ENCODE data around the gene SIRPD. TPM values are rescaled to one million over a fixed set of nuclear protein-coding genes. Genes with fewer than 3 reads are reported as not detected.

SIRPD gene
- total and polyA plus RNA-seq, 2 of the 13 experiments (the other 11 are each of a cell fraction or from before 2014, with no cell fraction given): not detected

DNA sequence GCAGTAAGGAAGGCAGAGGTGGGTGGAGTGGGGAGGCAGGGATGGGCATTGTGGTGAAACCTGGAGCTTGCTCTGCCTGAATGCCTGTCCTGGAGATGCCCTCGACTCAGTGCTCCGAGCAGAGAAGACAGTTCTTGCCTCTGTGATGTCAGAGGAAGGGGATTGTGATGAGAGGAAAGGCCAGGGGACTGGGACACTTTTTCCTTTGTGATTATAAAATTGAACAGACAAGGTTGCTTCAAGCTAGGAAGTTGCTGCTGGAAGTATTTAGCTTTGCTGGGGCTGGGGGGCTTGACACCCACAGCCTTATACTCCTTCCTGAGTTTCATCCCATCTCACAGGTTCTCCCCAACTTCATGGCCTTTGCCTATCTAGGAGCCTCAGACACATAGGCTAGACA, at the start of gene SIRPD (continued):
- TF ChIP-seq NFE2L1 (CRISPR knock-in tag; IDR thresholded peaks at IDR 0.05; ENCODE audit: borderline replicate concordance): no peak
- no peak for TF ChIP-seq ZNF569 (CRISPR knock-in tag; IDR thresholded peaks at IDR 0.05; ENCODE audit: borderline replicate concordance)
- no peak for TF ChIP-seq ZNF564 (CRISPR knock-in tag; IDR thresholded peaks at IDR 0.05)
- TF ChIP-seq, protein P1, sequence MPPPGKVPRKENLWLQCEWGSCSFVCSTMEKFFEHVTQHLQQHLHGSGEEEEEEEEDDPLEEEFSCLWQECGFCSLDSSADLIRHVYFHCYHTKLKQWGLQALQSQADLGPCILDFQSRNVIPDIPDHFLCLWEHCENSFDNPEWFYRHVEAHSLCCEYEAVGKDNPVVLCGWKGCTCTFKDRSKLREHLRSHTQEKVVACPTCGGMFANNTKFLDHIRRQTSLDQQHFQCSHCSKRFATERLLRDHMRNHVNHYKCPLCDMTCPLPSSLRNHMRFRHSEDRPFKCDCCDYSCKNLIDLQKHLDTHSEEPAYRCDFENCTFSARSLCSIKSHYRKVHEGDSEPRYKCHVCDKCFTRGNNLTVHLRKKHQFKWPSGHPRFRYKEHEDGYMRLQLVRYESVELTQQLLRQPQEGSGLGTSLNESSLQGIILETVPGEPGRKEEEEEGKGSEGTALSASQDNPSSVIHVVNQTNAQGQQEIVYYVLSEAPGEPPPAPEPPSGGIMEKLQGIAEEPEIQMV (CRISPR knock-in tag; IDR thresholded peaks at IDR 0.05; ENCODE audit: low read depth): no peak
- TF ChIP-seq ZNF790 (CRISPR knock-in tag; IDR thresholded peaks at IDR 0.05; ENCODE audit: borderline replicate concordance): no peak
- TF ChIP-seq, protein P2, sequence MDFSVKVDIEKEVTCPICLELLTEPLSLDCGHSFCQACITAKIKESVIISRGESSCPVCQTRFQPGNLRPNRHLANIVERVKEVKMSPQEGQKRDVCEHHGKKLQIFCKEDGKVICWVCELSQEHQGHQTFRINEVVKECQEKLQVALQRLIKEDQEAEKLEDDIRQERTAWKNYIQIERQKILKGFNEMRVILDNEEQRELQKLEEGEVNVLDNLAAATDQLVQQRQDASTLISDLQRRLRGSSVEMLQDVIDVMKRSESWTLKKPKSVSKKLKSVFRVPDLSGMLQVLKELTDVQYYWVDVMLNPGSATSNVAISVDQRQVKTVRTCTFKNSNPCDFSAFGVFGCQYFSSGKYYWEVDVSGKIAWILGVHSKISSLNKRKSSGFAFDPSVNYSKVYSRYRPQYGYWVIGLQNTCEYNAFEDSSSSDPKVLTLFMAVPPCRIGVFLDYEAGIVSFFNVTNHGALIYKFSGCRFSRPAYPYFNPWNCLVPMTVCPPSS (IDR thresholded peaks at IDR 0.05): no peak
- TF ChIP-seq ZNF441 (CRISPR knock-in tag; IDR thresholded peaks at IDR 0.05; ENCODE audit: borderline replicate concordance): no peak

DNA sequence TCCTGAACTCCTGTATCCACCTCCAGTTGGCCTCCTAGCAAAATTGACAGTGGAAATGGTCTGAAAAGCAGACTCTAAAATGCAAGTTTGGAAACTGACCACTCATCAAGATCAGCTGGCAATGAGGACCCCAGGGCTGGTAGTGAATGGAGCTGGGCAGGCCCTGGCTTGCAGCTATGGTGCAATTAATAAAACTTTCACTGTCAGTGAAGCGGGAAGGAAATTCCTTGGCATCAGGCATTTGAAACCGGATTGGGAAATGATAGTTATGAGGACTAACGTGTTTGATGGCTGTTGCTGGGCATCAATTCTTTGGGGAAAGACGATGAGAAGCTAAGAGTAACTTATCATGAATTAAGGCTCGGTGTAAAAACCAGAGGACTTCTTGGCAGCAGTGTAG, 43.2 kb upstream of the SIRPD start:
- ATAC-seq (no peak), DNase-seq (ENCODE audit: low spot score) (no peak), FAIRE-seq (no peak)
- Histone ChIP-seq H2AFZ (ENCODE audit: low read length) (no peak overlapping the region), H3K36me3 (replicated peaks in 1 of 2; ENCODE audit: control insufficient read depth in 1 of 2, insufficient read depth in 2 of 2, low read length in 2 of 2) (no peaks in the 10 kb centered on the region), H4K20me1 (ENCODE audit: insufficient read depth, low read length) (no peaks in the 10 kb centered on the region), H3K4me1 (ENCODE audit: insufficient read depth, low read length) (no peaks in the 10 kb centered on the region), H3K27ac (ENCODE audit: extremely low read length, insufficient read depth, low read length) (no peak overlapping the region), H3K9me3 (ENCODE audit: low read length) (no peaks in the 10 kb centered on the region), H3K27me3 (ENCODE audit: control insufficient read depth in 1 of 2, insufficient read depth in 2 of 2, low read length in 2 of 2) (no peaks in the 10 kb centered on the region), H3K4me2 (ENCODE audit: low read depth, low read length) (no peak overlapping the region), H3K4me3 (replicated peaks in 1 of 3; ENCODE audit: insufficient read depth in 1 of 3, low read depth in 2 of 3, low read length in 3 of 3) (no peak overlapping the region), H3K9ac (ENCODE audit: insufficient read depth, low read depth, low read length) (no peak overlapping the region), H3K79me2 (ENCODE audit: insufficient read depth, low read length) (no peaks in the 10 kb centered on the region)
- no CpG with 5 or more reads among the region's 5 CpGs for WGBS (ENCODE audit: low lambda C conversion rate)
- no peak for TF ChIP-seq NR3C1 (CRISPR knock-in tag; IDR thresholded peaks at IDR 0.05)
- no peak for TF ChIP-seq ZNF746 (CRISPR knock-in tag; IDR thresholded peaks at IDR 0.05)
- TF ChIP-seq ZNF33B (CRISPR knock-in tag; IDR thresholded peaks at IDR 0.05): no peak
- TF ChIP-seq KLF12 (CRISPR knock-in tag; IDR thresholded peaks at IDR 0.05; ENCODE audit: borderline replicate concordance): no peak
- TF ChIP-seq NKX3-1 (CRISPR knock-in tag; IDR thresholded peaks at IDR 0.05): no peak
- no peak for TF ChIP-seq ZNF629 (CRISPR knock-in tag; conservative IDR thresholded peaks at IDR 0.05)
- no peak for TF ChIP-seq ZBTB8A (CRISPR knock-in tag; IDR thresholded peaks at IDR 0.05; ENCODE audit: borderline replicate concordance, low read depth)
- no peak for TF ChIP-seq ZNF337 (CRISPR knock-in tag; IDR thresholded peaks at IDR 0.05; ENCODE audit: borderline replicate concordance, low read depth)
- TF ChIP-seq IRX3 (CRISPR knock-in tag; IDR thresholded peaks at IDR 0.05; ENCODE audit: borderline replicate concordance, low read depth): no peak
- no TSS peak for BruUV-seq (replicated peaks)
- CTCF ChIA-PET (ENCODE audit: low intra/inter-chr PET ratio, low total read pairs): no interaction called here
- POLR2A ChIA-PET: no interaction called here
- in situ Hi-C loops (cut with HindIII; ENCODE audit: extremely low pct_ligation_motif_present, low pct_unique_long_range_greater_than_20kb) (no loop called here), intact Hi-C loops (cut with micrococcal nuclease; ENCODE audit: unreplicated experiment) (no loop called here)
